K562 (cell line): ENCODE measurements around the gene BCL11A.

Source experiments
- MAZ ChIP-seq, 2 experiments: fragments of 450-650 bp in 1 of 2; sonication (generic) in 1 of 2; formaldehyde crosslinking; IDR thresholded peaks in 1 of 2; conservative IDR thresholded peaks in 1 of 2; 2 replicates each; pipeline versions ENCODE4 v1.4.0 to v1.5.0; 2020; ENCODE audit warnings: mild to moderate bottlenecking in 1 of 2, missing genetic modification reagents in 1 of 2
- ZNF140 ChIP-seq: fragments of 250-450 bp; sonication (Bioruptor Pico); IDR thresholded peaks from 2 replicates; pipeline ENCODE4 v1.8.0; 2021; ENCODE audit warnings: moderate library complexity, mild to moderate bottlenecking, inconsistent platforms

DNA sequence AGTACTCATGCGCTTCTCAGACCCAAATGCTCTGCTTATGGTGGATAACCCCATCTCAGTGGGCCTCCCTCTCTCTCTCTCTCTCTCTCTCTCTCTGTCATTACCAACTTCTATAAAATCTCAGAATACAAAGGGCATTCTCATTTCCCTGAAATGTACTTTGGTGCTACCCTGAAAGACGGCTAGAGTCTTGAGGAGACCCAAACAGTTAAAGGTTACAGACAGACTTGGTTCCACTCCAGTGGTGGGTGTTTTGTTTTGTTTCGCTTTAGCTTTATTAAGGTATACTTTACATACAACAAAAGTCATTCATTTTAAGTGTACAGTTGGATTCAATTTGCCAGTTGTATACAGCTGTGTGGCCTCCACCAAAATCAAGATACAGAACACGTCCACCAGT, 60.9 kb downstream of the BCL11A start:
- no peak for TF ChIP-seq ZNF140 (CRISPR knock-in tag)
- no peak for TF ChIP-seq MAZ (CRISPR knock-in tag; conservative IDR thresholded peaks at IDR 0.05 in 1 of 2, IDR thresholded peaks at IDR 0.05 in 1 of 2)
